Measurements from ENCODE around the gene LCNL1. TPM values are rescaled to one million over a fixed set of nuclear protein-coding genes. Genes with fewer than 3 reads are reported as not detected.

The LCNL1 gene
- total RNA-seq, 1 experiment from 2014 or later: 0.41 TPM

GRCh38 chr9:136957461-136957860, 25.3 kb upstream of the LCNL1 start:
- ChIA-PET CTCF (no interaction called here), POLR2A (ENCODE audit: unreplicated experiment) (no interaction called here)
- Histone ChIP-seq H3K9me3 (ENCODE audit: insufficient read depth, low read depth) (no peaks in the 10 kb centered on the region), H3K27me3 (ENCODE audit: insufficient read depth, low read depth) (no peaks in the 10 kb centered on the region), H3K9me2 (ENCODE audit: insufficient read depth) (no peaks in the 10 kb centered on the region), H3F3A (ENCODE audit: insufficient read depth, low read depth) (peaks cover 2% of the 10 kb centered on the region; the same call in 1 of the 2 replicates), H3K4me2 (no peak overlapping the region), H3K36me3 (ENCODE audit: low read depth) (no peaks in the 10 kb centered on the region), H3K27ac (no peak overlapping the region), H2AFZ (no peak overlapping the region), H4K20me1 (ENCODE audit: insufficient read depth) (no peaks in the 10 kb centered on the region), H3K4me3 (no peak overlapping the region), H3K4me1 (replicated peaks; ENCODE audit: insufficient read depth) (no peaks in the 10 kb centered on the region), H3K79me2 (ENCODE audit: low read depth) (no peaks in the 10 kb centered on the region)
- DNase-seq: no peak
- intact Hi-C loops (cut with micrococcal nuclease; ENCODE audit: unreplicated experiment): no loop called here
- BruUV-seq (replicated peaks): no TSS peak
- no peak for TF ChIP-seq EZH2 (IDR thresholded peaks at IDR 0.05; ENCODE audit: low read depth)
- no peak for TF ChIP-seq CTCF (conservative IDR thresholded peaks at IDR 0.05)

GRCh38 chr9:136957901-136958300, 24.9 kb upstream of the LCNL1 start:
- Histone ChIP-seq H3F3A (ENCODE audit: insufficient read depth, low read depth) (peaks cover 6% of the 10 kb centered on the region; the same call in 1 of the 2 replicates), H2AFZ (no peak overlapping the region), H3K4me1 (replicated peaks; ENCODE audit: insufficient read depth) (no peaks in the 10 kb centered on the region), H3K4me3 (no peak overlapping the region), H3K27ac (no peak overlapping the region), H4K20me1 (ENCODE audit: insufficient read depth) (no peaks in the 10 kb centered on the region), H3K36me3 (ENCODE audit: low read depth) (no peaks in the 10 kb centered on the region), H3K4me2 (no peak overlapping the region), H3K9me3 (ENCODE audit: insufficient read depth, low read depth) (no peaks in the 10 kb centered on the region), H3K9me2 (ENCODE audit: insufficient read depth) (no peaks in the 10 kb centered on the region), H3K79me2 (ENCODE audit: low read depth) (no peaks in the 10 kb centered on the region), H3K27me3 (ENCODE audit: insufficient read depth, low read depth) (no peaks in the 10 kb centered on the region)
- TF ChIP-seq EZH2 (IDR thresholded peaks at IDR 0.05; ENCODE audit: low read depth) (no peak), CTCF (conservative IDR thresholded peaks at IDR 0.05) (no peak)
- BruUV-seq (replicated peaks): no TSS peak
- ChIA-PET POLR2A (ENCODE audit: unreplicated experiment) (no interaction called here), CTCF (no interaction called here)
- intact Hi-C loops (cut with micrococcal nuclease; ENCODE audit: unreplicated experiment): no loop called here
- no peak for DNase-seq

GRCh38 chr9:136958473-136958872, 24.3 kb upstream of the LCNL1 start:
- no peaks in the 10 kb centered on the region for H3K27me3 ChIP-seq (ENCODE audit: insufficient read depth, low read depth)
- CTCF ChIA-PET: no interaction called here
- POLR2A ChIA-PET (ENCODE audit: unreplicated experiment): no interaction called here
- H3K36me3 ChIP-seq (ENCODE audit: low read depth): no peaks in the 10 kb centered on the region
- intact Hi-C loops (cut with micrococcal nuclease; ENCODE audit: unreplicated experiment): no loop called here
- H3K4me2 ChIP-seq: no peak overlapping the region
- DNase-seq: no peak
- H4K20me1 ChIP-seq (ENCODE audit: insufficient read depth): no peaks in the 10 kb centered on the region
- no peaks in the 10 kb centered on the region for H3K79me2 ChIP-seq (ENCODE audit: low read depth)
- no peaks in the 10 kb centered on the region for H3K9me3 ChIP-seq (ENCODE audit: insufficient read depth, low read depth)
- H3K9me2 ChIP-seq (ENCODE audit: insufficient read depth): no peaks in the 10 kb centered on the region
- H2AFZ ChIP-seq: no peak overlapping the region
- H3K4me1 ChIP-seq (replicated peaks; ENCODE audit: insufficient read depth): no peaks in the 10 kb centered on the region
- TF ChIP-seq EZH2 (IDR thresholded peaks at IDR 0.05; ENCODE audit: low read depth) (no peak), CTCF (conservative IDR thresholded peaks at IDR 0.05) (no peak)
- peaks cover 8% of the 10 kb centered on the region; the same call in 1 of the 2 replicates for H3F3A ChIP-seq (ENCODE audit: insufficient read depth, low read depth)
- no peak overlapping the region for H3K4me3 ChIP-seq
- BruUV-seq (replicated peaks): no TSS peak
- no peak overlapping the region for H3K27ac ChIP-seq
